Heart left ventricle (tissue), 16 donors: Measurements from ENCODE around the gene MAST1. TPM values are rescaled to one million over a fixed set of nuclear protein-coding genes. Genes with fewer than 3 reads are reported as not detected.

ENCODE experiments used
- ATAC-seq, 4 donors: fragments of 200-7000 bp; cut with Tn5 transposase; one replicate each; pipeline ENCODE4 v1.9.1; 2020 to 2022; ENCODE audit warnings: moderate library complexity in 4 of 4, mild to moderate bottlenecking in 3 of 4, moderate number of reproducible peaks in 1 of 4
- DNase-seq, 5 donors: peaks; one replicate each; pipeline ENCODE4 v3.0.0-alpha.2; 2020
- H3K27ac ChIP-seq, 12 donors: fragments of 200-600 bp; sonication (generic) in 4 of 12; one replicate each; pipeline versions ENCODE4 v1.5.0 to v1.8.0; 2016 to 2022; ENCODE audit warnings: mild to moderate bottlenecking in 2 of 12
- H3K27me3 ChIP-seq, 9 donors: fragments of 200-600 bp; sonication (generic) in 2 of 9; one replicate each; pipeline versions ENCODE4 v1.5.1 to v1.8.0; 2016 to 2022; ENCODE audit warnings: mild to moderate bottlenecking in 3 of 9
- H3K36me3 ChIP-seq, 9 donors: fragments of 200-600 bp; sonication (generic) in 2 of 9; one replicate each; pipeline versions ENCODE4 v1.5.0 to v1.8.0; 2018 to 2022; ENCODE audit warnings: mild to moderate bottlenecking in 2 of 9
- H3K4me1 ChIP-seq, 12 donors: fragments of 200-600 bp; sonication (generic) in 4 of 12; one replicate each; pipeline versions ENCODE4 v1.5.0 to v1.8.0; 2016 to 2022; ENCODE audit warnings: mild to moderate bottlenecking in 3 of 12
- H3K4me3 ChIP-seq, 12 donors: fragments of 200-600 bp; sonication (generic) in 4 of 12; one replicate each; pipeline versions ENCODE4 v1.5.0 to v1.8.0; 2017 to 2022; ENCODE audit warnings: mild to moderate bottlenecking in 9 of 12, moderate library complexity in 4 of 12
- H3K9me3 ChIP-seq, 12 donors: fragments of 200-600 bp; sonication (generic) in 4 of 12; one replicate each; pipeline versions ENCODE4 v1.5.0 to v1.8.0; 2016 to 2022; ENCODE audit warnings: mild to moderate bottlenecking in 1 of 12
- POLR2A ChIP-seq, 2 donors: fragments of 450-650 bp; IDR thresholded peaks; one replicate each; pipeline ENCODE4 v1.6.1; 2017; ENCODE audit warnings: antibody characterized with exemption in 2 of 2, mild to moderate bottlenecking in 2 of 2, moderate library complexity in 2 of 2
- WGBS, 4 donors: extraction: QIAGEN DNeasy Blood & Tissue Kit in 2 of 4; methylation state at CpG; one replicate each; pipeline versions ENCODE4 v1.1.5 to v1.1.7; 2013 to 2018; 5-methylcytosine and 5-hydroxymethylcytosine counted together
- intact Hi-C, 10 donors: fragments of 100-400 bp; cut with DNase I; formaldehyde crosslinking; loops; one replicate each; pipeline versions ENCODE4 v1.11.1 to v1.14.2; 2022
- polyA plus RNA-seq, 2 donors: library from polyadenylated mRNA; stranded (reverse); fragments of 200-250 nt; gene quantifications; one replicate each; pipeline ENCODE4 v1.2.3, GENCODE V29; 2013
- total RNA-seq, 9 donors: library from RNA; depleted of rRNA in 2 of 9; stranded (reverse); fragments of >200 nt in 2 of 9; fragmentation: NEBNext Ultra II Directional in 3 of 9; extraction: Animal tissue kit (Norgen Biotek cat#: 25700) in 3 of 9; gene quantifications; one replicate each; pipeline versions ENCODE4 v1.1.0 to v1.2.4, GENCODE V29; 2016 to 2023
- TF ChIP-seq, protein P1 (sequence below), 12 donors: fragments of 200-600 bp; sonication (generic) in 4 of 12; IDR thresholded peaks; one replicate each; pipeline versions ENCODE4 v1.5.0 to v1.8.0; 2018 to 2022; ENCODE audit warnings: antibody characterized with exemption in 12 of 12, mild to moderate bottlenecking in 5 of 12
- donor health status: ischemic (EF 13 %, LVEDD 7.1; RV severe dilation, severe dysfunction).
- donor health status: healthy with polysubstance abuse.
- donor health status: DM: no; HTN: yes; CAD: no.
- donor health status: DM: no; HTN: no; CAD: no.
- donor health status: ischemic (EF 25% LVEDD 6.9; RV normal size, moderate dysfunction).
- donor health status: ischemic (EF 25% LVEDD 5.7; RV mildly dilated, moderate dysfunction).
- donor health status: healthy.
- donor health status: DM: yes; HTN: yes; CAD: no.
- donor health status: ischemic (EF 35%, LVEDD 5.7; RV mildly dilated, moderate dysfunction).
- donor health status: nonischemic (EF 11% LVEDD 7.7; RV severe dilation, severe dysfunction).
- donor health status: DM: yes; HTN: yes; CAD: no.
- donor health status: PGD.
- donor health status: ischemic (EF 29% LVEDD 5.4; RV normal size, mild dysfunction).
- donor health status: nonischemic (EF 23%, LVEDD 6.1; RV moderate dilation, normal function).

MAST1 gene
- total and polyA plus RNA-seq, 11 donors, result 0.15 to 1.7 (median 0.31) TPM; not detected in 3

GRCh38 chr19:12847159-12848139 lies 9.1 kb downstream of the MAST1 start:
- H3K27me3 ChIP-seq, result peaks cover 0 to 34% (median 19%) of the 10 kb centered on the region in 9 donors
- TF ChIP-seq, protein P1, sequence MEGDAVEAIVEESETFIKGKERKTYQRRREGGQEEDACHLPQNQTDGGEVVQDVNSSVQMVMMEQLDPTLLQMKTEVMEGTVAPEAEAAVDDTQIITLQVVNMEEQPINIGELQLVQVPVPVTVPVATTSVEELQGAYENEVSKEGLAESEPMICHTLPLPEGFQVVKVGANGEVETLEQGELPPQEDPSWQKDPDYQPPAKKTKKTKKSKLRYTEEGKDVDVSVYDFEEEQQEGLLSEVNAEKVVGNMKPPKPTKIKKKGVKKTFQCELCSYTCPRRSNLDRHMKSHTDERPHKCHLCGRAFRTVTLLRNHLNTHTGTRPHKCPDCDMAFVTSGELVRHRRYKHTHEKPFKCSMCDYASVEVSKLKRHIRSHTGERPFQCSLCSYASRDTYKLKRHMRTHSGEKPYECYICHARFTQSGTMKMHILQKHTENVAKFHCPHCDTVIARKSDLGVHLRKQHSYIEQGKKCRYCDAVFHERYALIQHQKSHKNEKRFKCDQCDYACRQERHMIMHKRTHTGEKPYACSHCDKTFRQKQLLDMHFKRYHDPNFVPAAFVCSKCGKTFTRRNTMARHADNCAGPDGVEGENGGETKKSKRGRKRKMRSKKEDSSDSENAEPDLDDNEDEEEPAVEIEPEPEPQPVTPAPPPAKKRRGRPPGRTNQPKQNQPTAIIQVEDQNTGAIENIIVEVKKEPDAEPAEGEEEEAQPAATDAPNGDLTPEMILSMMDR (IDR thresholded peaks at IDR 0.05), result peak; percentile 98 to 100 (median 99)
- TF ChIP-seq POLR2A (IDR thresholded peaks at IDR 0.05), result peak in 1 of 2 donors; percentile 7
- no peaks in the 10 kb centered on the region for H3K36me3 ChIP-seq
- peaks cover 0 to 10% (median 6%) of the 10 kb centered on the region in 12 donors for H3K4me1 ChIP-seq
- H3K9me3 ChIP-seq, result no peaks in the 10 kb centered on the region
- H3K4me3 ChIP-seq, result peak overlapping the region in 9 of 12 donors; percentile 7 to 39 (median 22)
- no peak overlapping the region for H3K27ac ChIP-seq
- intact Hi-C loops, result loop anchor here in 9 of 10 donors (1.0 to 10.0 kb wide), 11 partner anchors 80 to 283 kb away; no protein-coding TSS in a partner anchor
- ATAC-seq (peak; percentile 90 to 99 (median 96)), DNase-seq (peak; percentile 79 to 91 (median 83))
- 11 to 17% (median 14%) methylated on average over 13 to 69 of the region's 69 CpGs for WGBS, 4 donors

DNA sequence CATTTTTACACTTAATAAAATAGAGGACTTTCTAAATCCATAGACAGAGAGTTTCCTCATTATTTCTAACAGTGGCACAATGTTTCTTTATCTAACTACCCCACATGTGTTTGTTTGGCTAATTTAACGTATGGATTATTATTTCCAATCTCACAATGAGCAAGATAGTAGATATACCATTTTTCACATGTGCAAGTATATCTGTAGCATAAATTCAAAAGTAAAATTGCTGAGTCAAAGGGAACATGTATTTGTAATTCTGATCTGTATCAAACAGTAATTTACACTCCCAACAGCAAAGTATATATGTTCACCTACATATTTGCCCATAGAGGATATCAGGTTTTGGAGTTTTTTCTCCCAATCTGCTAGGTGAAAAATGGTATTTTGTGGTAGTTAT lies 18.3 kb downstream of the MAST1 start:
- H3K4me1 ChIP-seq, result no peaks in the 10 kb centered on the region
- ATAC-seq (no peak), DNase-seq (no peak)
- intact Hi-C loops, result no loop called here
- no peak overlapping the region for H3K27ac ChIP-seq
- no peaks in the 10 kb centered on the region for H3K27me3 ChIP-seq
- H3K9me3 ChIP-seq, result peaks cover 0 to 21% (median 2%) of the 10 kb centered on the region in 12 donors
- WGBS, 4 donors, result 76 to 83% (median 78%) methylated on average over 1 of the region's 1 CpG
- TF ChIP-seq POLR2A (IDR thresholded peaks at IDR 0.05), result no peak
- TF ChIP-seq, protein P1 (IDR thresholded peaks at IDR 0.05), result no peak
- H3K4me3 ChIP-seq, result no peak overlapping the region
- no peaks in the 10 kb centered on the region for H3K36me3 ChIP-seq

DNA sequence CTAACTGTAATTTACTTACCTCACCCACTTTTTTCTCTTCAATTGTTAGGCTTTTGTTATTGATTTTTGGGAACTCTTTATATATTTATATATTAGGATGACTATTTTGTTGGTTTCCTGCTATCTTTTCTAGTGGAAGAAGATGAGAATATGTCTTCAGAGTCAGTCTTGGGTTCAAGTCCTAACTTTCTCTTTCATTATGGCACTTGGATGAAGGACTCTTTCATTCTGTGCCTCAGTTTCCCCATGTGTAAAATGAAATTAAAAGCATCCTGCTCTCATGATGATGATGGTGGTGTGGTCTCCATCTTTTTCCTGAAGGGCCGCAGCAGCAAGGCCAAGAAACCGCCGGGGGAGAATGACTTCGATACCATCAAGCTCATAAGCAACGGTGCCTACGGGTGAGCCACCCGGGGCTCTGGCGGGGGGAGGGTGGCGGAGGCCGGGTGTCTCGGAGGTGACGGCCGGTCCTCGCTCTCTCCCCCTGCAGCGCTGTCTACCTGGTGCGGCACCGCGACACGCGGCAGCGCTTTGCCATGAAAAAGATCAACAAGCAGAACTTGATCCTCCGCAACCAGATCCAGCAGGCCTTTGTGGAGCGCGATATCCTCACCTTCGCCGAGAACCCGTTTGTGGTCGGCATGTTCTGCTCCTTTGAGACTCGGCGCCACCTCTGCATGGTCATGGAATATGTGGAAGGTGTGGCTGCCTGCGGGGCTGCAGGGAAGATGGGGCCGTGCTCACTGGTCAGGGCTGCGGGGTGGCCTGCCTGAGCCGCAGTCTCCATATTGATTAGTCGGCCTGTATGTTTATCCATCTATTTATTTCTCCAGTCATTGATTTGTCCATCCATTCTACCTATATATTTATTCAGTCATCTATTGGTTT lies 20.0 kb downstream of the MAST1 start:
- no peaks in the 10 kb centered on the region for H3K27me3 ChIP-seq
- intact Hi-C loops, result no loop called here
- no peak for ATAC-seq

More for the DNA sequence above, 20.0 kb downstream of the MAST1 start:
- 93 to 96% (median 93%) methylated on average over 34 to 35 of the region's 35 CpGs for WGBS, 4 donors
- Histone ChIP-seq H3K4me3 (no peak overlapping the region), H3K9me3 (peaks cover 0 to 21% (median 2%) of the 10 kb centered on the region in 12 donors), H3K36me3 (no peaks in the 10 kb centered on the region), H3K4me1 (no peaks in the 10 kb centered on the region), H3K27ac (no peak overlapping the region)
- DNase-seq, result no peak
- TF ChIP-seq, protein P1 (IDR thresholded peaks at IDR 0.05), result no peak
- no peak for TF ChIP-seq POLR2A (IDR thresholded peaks at IDR 0.05)
